GM19324 (cell line): Measurements from ENCODE around the gene ISCA1.

Experiments used
- ATAC-seq: cut with Tn5 transposase; IDR thresholded peaks from one replicate; pipeline ENCODE4 v1.9.1; 2021; ENCODE audit warnings: mild to moderate bottlenecking, moderate library complexity; ENCODE audit not compliant: unreplicated experiment, low FRiP score

Gene ISCA1

GRCh38 chr9:86286278-86286677 is 3.9 kb upstream of the ISCA1 start:
- ATAC-seq = no peak

- ATAC-seq = no peak
Measured at GRCh38 chr9:86285261-86285660, 2.9 kb upstream of the ISCA1 start.

- no peak for ATAC-seq
Measured at GRCh38 chr9:86282979-86283535, 719 bp upstream of the ISCA1 start.

GRCh38 chr9:86281593-86282076 is 703 bp downstream of the ISCA1 start:
- ATAC-seq = peak; percentile 4

GRCh38 chr9:86280580-86280979 is 1.8 kb downstream of the ISCA1 start:
- ATAC-seq = no peak

- no peak for ATAC-seq
Measured at GRCh38 chr9:86279839-86280238, 2.5 kb downstream of the ISCA1 start.

GRCh38 chr9:86277072-86277471 is 5.3 kb downstream of the ISCA1 start:
- no peak for ATAC-seq

- ATAC-seq = no peak
Measured at GRCh38 chr9:86275962-86276361, 6.4 kb downstream of the ISCA1 start.

GRCh38 chr9:86274821-86275643 is 7.3 kb downstream of the ISCA1 start:
- ATAC-seq = no peak

GRCh38 chr9:86272221-86272620 is 10.1 kb downstream of the ISCA1 start:
- ATAC-seq = no peak

- no peak for ATAC-seq
Measured at GRCh38 chr9:86263876-86264275, 18.5 kb downstream of the ISCA1 start.

GRCh38 chr9:86262492-86262891 is 19.8 kb downstream of the ISCA1 start:
- no peak for ATAC-seq

GRCh38 chr9:86259557-86259956 is 22.8 kb downstream of the ISCA1 start, which contains the start of gene C9orf153:
Gene C9orf153, minus strand, starts transcription at chr9:86259657. Its CDS starts 30,054 bp downstream, at chr9:86229603.
- ATAC-seq = no peak

- no peak for ATAC-seq
Measured at GRCh38 chr9:86257391-86257790, 24.9 kb downstream of the ISCA1 start.

GRCh38 chr9:86256653-86257052 is 25.7 kb downstream of the ISCA1 start:
- no peak for ATAC-seq

- no peak for ATAC-seq
Measured at GRCh38 chr9:86253577-86253976, 28.8 kb downstream of the ISCA1 start.

GRCh38 chr9:86252870-86253269 is 29.5 kb downstream of the ISCA1 start:
- ATAC-seq = no peak

- ATAC-seq = no peak
Measured at GRCh38 chr9:86250123-86250522, 32.2 kb downstream of the ISCA1 start.

GRCh38 chr9:86248746-86249145 is 33.6 kb downstream of the ISCA1 start:
- no peak for ATAC-seq

- ATAC-seq = peak; percentile 51
Measured at GRCh38 chr9:86246752-86247161, 35.6 kb downstream of the ISCA1 start.

- ATAC-seq = no peak
Measured at GRCh38 chr9:86242071-86242470, 40.3 kb downstream of the ISCA1 start.

- no peak for ATAC-seq
Measured at GRCh38 chr9:86241216-86241615, 41.1 kb downstream of the ISCA1 start.
